Stimulated activated naive CD8-positive, alpha-beta T cell treated with anti-CD3 and anti-CD28 coated beads, Interleukin-15, amount 100 ng/mL, for 72 hours (primary cell): ENCODE results near the gene PACS2.
A peak's percentile ranks its signal among the peaks of the same experiment; 100 is the strongest.
"Not testable (repeated sequence)": the region's sequence is repeated elsewhere in the genome, so short reads cannot be mapped to it uniquely, and the experiment has no call there.

Experiments used
- ATAC-seq: fragments of 150-1000 bp; cut with Tn5 transposase; 2 replicates; pipeline ENCODE4 v1.10.0; 2021; ENCODE audit warnings: mild to moderate bottlenecking, moderate library complexity
- DNase-seq, 2 donors: peaks; one replicate each; pipeline ENCODE4 v3.0.0; 2021 to 2022
- H3K27ac Mint-ChIP-seq, 2 donors: one replicate each; pipeline ENCODE4 v1.8.0; 2022; ENCODE audit warnings: mild to moderate bottlenecking in 2 of 2, mixed read lengths in 2 of 2, moderate library complexity in 2 of 2
- H3K27me3 Mint-ChIP-seq: one replicate; pipeline ENCODE4 v1.8.0; 2022; ENCODE audit warnings: mixed read lengths
- H3K4me1 Mint-ChIP-seq: one replicate; pipeline ENCODE4 v1.8.0; 2022; ENCODE audit warnings: mild to moderate bottlenecking, mixed read lengths
- H3K4me3 Mint-ChIP-seq, 2 donors: one replicate each; pipeline ENCODE4 v1.8.0; 2022; ENCODE audit warnings: mild to moderate bottlenecking in 2 of 2, mixed read lengths in 2 of 2, moderate library complexity in 1 of 2
- H3K9me3 Mint-ChIP-seq, 2 donors: one replicate each; pipeline ENCODE4 v1.8.0; 2022; ENCODE audit warnings: mixed read lengths in 2 of 2

PACS2 gene

DNA sequence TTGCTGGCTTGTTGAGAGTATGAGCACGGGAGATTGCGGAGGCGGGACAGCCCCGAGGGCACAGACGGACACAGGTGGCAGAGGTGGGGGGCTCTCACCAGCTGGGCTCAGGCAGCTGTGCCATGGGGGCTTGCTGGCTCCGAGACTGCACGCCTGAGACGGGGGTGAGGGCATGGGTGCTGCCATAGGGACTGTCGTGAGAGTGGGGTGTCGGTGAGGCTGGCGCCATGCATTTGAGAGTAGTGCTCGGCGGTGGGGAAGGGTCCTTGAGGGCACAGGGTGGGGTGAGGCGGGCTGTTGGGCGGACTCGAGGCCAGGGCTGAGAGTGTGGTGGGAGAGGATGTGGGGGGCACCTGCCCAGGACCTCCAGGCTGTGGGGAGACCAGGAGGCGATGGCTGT, 43.1 kb downstream of the PACS2 start:
- H3K4me1 Mint-ChIP-seq, result peaks cover 10% of the 10 kb centered on the region
- ATAC-seq (peak; percentile 16), DNase-seq (no peak)
- peak overlapping the region in 1 of 2 donors; percentile 11 for H3K27ac Mint-ChIP-seq
- no peaks in the 10 kb centered on the region for H3K9me3 Mint-ChIP-seq
- no peak overlapping the region for H3K4me3 Mint-ChIP-seq
- H3K27me3 Mint-ChIP-seq, result no peaks in the 10 kb centered on the region

DNA sequence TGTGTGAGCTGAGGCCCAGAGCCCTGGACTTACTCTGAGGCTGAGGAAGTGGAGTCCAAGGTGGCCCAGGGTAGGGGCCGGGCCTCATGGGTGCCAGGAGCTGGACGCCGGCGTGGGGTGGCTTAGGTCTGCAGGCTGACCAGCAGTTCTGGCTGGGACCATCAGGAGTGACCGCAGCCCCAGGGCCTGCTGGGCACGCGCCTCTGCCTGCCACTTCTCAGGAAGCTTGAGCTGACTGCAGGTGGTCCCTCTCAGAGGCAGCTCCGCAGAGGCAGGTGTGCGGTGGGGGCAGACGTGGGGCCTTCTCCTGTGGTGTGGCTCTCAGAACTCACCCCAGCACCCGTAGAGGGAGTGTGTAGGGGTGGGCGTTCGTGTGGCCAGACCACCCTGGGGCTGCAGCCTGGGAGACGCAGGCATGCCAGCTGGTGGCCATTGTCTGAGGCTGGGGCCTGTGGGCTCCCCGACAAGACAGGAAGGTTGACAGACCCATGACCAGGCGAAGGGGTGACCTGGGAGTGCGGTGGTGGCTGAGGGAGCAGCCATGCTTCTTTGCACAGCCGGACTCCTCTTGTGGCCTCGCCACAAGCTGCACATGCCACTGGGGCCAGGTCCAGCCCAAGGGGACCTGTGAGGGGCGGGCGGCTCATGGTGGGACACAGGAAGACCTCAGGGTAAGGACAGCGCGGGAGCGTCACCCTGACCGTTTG, 43.7 kb downstream of the PACS2 start:
- ATAC-seq (peak; percentile 39), DNase-seq (no peak)
- H3K4me1 Mint-ChIP-seq, result peaks cover 17% of the 10 kb centered on the region
- no peak overlapping the region for H3K4me3 Mint-ChIP-seq
- no peak overlapping the region for H3K27ac Mint-ChIP-seq
- peaks cover 2% of the 10 kb centered on the region for H3K27me3 Mint-ChIP-seq
- H3K9me3 Mint-ChIP-seq, result no peaks in the 10 kb centered on the region

DNA sequence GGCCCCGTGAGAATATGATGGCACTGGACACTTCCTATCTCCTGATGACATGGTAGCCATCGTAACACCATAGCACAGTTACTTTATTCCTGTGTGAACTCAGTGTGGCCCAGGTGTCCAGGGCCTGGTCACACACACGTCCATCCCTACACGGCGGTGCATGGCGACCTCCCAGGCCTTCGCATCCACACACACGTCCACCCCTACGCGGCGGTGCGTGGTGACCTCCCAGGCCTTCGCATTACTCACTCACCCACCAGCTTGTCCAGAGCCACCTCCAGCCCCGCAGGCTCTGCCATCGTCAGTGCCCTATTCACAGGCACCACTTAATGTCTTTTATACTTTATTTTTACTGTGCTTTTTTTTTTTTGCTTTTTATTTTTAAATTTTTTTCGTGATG, 44.4 kb downstream of the PACS2 start:
- Mint-ChIP-seq H3K27ac (no peak overlapping the region), H3K9me3 (no peaks in the 10 kb centered on the region), H3K27me3 (peaks cover 9% of the 10 kb centered on the region), H3K4me1 (peaks cover 23% of the 10 kb centered on the region), H3K4me3 (no peak overlapping the region)
- DNase-seq (no peak), ATAC-seq (no peak)

DNA sequence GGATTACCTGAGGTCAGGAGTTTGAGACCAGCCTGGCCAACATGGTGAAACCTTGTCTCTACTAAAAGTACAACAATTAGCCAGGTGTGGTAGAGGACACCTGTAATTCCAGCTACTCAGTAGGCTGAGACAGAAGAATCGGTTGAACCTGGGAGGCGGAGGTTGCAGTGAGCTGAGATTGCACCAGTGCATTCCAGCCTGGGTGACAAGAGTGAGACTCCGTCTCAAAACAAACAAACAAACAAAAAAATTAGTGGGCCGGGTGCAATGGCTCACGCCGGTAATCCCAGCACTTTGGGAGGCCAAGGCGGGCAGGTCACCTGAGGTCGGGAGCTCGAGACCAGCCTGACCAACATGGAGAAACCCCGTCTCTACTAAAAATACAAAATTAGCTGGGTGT, 46.9 kb downstream of the PACS2 start:
- H3K27me3 Mint-ChIP-seq, result peaks cover 10% of the 10 kb centered on the region
- H3K4me1 Mint-ChIP-seq, result peaks cover 35% of the 10 kb centered on the region
- ATAC-seq, DNase-seq, H3K4me3 Mint-ChIP-seq, H3K27ac Mint-ChIP-seq, H3K9me3 Mint-ChIP-seq: not testable (repeated sequence)

DNA sequence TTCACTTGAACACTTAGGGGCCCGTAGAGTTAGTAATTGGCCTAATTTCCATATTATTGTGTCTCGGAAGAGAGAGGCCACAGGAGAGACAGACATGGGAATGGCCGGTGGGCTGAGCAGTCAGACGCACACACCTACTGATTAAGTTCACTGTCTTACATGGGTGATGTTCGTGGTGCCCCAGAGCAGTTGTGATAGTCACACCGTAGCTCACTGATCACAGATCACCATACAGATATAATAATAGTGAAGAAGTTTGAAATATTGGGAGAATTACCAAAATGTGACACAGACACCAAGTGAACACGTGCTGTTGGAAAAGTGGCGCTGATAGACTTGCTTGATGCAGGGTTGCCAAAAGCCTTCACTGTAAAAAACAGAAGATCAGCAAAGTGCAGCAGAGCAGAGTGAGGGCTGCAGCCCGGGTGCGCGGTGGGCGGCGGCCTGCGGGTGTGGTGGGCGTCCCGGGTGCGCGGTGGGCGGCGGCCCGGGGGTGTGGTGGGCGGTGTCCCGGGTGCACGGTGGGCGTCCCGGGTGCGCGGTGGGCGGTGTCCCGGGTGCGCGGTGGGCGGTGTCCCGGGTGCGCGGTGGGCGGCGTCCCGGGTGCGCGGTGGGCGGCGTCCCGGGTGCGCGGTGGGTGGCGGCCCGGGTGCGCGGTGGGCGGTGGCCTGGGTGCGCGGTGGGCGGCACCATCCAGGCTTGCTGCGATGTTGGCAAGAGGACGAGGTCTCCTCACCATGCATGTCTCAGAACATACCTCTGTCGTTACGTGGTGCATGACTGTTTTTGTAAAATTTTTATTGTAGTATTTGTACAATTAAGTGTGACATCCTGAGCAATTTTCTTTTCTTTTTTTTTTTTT, 49.5 kb downstream of the PACS2 start:
- Mint-ChIP-seq H3K27ac (peak overlapping the region in 1 of 2 donors; percentile 52), H3K4me3 (peak overlapping the region; percentile 68 to 72), H3K4me1 (peaks cover 35% of the 10 kb centered on the region), H3K27me3 (peaks cover 10% of the 10 kb centered on the region), H3K9me3 (no peaks in the 10 kb centered on the region)
- ATAC-seq (peak; percentile 67), DNase-seq (no peak)

DNA sequence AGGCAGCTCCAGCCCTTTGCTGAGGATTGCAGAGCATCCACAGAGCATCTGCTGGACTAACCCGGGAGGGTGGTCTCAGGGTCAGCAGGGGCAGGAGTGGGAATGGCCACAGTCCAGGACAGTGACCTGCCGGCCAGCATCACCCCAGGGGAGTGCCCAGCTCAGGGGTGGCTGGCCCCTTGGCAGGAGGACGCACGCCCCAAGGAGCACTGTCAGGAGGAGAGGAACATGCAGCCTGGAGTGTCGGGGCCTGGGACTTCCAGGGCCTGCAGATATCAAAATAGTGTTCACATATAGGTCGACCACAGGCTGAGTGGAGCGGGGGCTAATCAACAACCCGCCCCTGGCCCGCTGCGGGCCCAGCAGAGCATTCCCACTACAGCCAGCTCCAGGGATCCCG, 50.6 kb downstream of the PACS2 start:
- no peak for DNase-seq
- Mint-ChIP-seq H3K9me3 (no peaks in the 10 kb centered on the region), H3K4me1 (peaks cover 35% of the 10 kb centered on the region), H3K27me3 (peaks cover 10% of the 10 kb centered on the region), H3K27ac (no peak overlapping the region), H3K4me3 (no peak overlapping the region)
- ATAC-seq, result no peak

DNA sequence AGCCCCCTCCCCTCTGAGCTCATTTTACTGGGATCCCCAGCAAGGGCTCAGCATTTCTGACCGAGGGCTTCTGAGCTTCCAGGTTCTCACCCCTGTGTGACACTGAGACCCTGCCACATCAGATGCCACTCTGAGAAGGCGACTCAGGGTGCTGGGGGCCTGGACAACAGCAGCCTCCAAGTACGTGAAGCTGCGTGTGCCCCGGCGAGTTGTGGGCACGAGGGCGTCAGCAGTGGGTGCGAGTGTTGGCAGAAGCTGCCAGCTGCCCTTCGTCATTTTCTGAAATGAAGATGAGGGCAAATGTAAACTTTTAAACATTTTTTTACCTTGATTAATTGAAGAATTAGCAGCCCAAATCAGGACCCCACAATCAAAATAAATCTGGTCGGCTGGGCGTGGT, 51.1 kb downstream of the PACS2 start:
- ATAC-seq, result no peak
- H3K9me3 Mint-ChIP-seq, result no peaks in the 10 kb centered on the region
- peaks cover 37% of the 10 kb centered on the region for H3K4me1 Mint-ChIP-seq

DNA sequence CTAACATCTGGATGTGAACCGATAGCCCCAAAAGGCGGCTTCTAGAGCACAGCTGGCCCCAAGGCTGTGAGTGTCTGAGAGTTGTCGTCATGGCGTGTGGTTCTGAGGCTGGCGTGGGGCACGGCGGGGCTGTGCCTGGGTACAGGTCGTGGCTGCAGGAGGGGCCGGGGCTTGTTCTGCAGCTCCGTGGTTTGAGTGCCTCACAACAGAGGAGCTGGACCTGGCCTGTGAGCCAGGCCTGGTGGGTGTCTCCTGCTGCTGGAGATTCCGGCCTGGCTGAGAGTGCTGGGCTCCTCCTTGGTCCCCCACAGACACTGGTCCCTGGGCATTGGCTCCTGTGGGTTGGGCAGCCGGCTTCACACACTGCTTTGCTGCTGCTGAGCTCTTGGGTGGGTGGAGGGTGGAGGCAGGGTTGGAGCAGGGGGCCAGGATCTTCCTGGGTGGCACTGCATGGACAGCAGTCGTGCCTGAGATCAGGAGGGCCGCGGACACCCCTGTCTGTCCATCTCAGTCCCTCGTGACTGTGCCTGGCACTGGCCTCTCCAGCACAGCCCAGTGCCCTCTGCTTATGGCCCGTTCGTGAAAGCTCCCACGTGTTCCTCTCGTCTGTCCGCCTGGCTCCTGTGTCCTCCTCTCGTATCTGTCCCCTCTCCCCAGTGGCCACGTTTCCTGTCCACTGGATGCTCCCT, 52.0 kb downstream of the PACS2 start:
- Mint-ChIP-seq H3K27me3 (peaks cover 10% of the 10 kb centered on the region), H3K27ac (no peak overlapping the region), H3K9me3 (no peaks in the 10 kb centered on the region), H3K4me3 (no peak overlapping the region), H3K4me1 (peaks cover 42% of the 10 kb centered on the region)
- ATAC-seq (no peak), DNase-seq (no peak)

More for the DNA sequence above, 51.1 kb downstream of the PACS2 start:
- no peak overlapping the region for H3K4me3 Mint-ChIP-seq
- no peak overlapping the region for H3K27ac Mint-ChIP-seq
- H3K27me3 Mint-ChIP-seq, result peaks cover 10% of the 10 kb centered on the region
- DNase-seq, result no peak

DNA sequence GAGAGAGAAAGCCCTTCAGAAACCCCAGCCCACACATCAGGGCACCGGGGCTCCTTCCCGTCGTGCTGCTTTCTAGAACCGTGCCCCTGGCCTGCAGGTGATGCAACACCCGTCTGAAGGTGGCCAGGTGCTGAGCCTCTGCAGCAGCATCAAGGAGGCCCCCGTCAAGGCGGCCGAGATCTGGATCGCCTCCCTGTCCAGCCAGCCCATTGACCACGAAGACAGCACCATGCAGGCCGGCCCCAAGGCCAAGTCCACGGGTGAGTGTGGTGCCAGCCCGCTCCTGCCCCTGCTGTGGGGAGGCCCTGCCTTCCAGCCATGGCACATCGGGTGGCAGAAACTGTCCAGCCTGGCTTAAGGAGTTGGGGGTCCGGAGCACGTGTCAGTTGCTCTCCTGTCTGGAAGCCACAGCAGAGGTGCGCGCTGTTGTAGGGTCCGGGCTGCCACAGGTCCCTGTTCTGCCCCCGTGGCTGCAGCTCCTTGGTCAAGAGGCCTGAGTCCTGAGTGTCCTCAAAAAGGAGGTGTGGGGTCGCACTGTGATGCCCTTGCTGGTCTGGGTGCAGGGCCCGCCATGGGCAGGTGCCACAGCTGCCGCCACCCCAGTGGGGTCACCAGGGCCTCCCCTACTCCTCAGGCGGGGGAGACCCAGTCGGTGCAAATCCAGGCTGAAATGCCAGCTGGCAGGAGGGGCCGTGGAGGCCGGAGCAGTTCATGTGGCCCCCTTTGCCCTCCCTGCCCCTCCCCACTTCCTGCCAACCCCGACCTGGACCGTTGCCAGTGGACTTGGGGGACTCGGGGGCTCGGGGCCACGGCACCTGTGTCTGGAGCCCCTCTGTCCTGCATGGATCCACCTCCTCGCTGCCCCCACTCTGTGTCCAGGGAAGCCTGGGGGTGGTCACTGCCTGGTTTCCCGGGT, 52.8 kb downstream of the PACS2 start:
- Mint-ChIP-seq H3K4me1 (peaks cover 35% of the 10 kb centered on the region), H3K27ac (no peak overlapping the region), H3K4me3 (no peak overlapping the region), H3K27me3 (peaks cover 10% of the 10 kb centered on the region), H3K9me3 (no peaks in the 10 kb centered on the region)
- ATAC-seq (no peak), DNase-seq (no peak)

DNA sequence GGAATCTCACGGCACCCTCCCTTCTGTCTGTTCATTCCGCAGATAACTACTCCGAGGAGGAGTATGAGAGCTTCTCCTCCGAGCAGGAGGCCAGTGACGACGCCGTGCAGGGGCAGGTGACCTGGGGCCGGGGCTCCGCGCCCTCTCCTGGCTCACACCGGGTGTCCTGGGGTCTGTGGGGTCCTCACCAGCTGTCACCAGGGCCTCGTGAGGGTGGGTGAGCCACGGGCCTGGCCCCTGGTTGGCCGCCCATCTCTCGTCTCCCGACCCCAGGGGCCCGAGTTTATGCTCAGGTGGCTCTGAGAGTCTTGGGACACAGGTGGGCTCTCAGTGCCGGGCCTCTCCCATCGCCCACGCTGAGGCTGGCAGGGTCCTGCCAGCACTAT, 53.5 kb downstream of the PACS2 start:
- H3K27ac Mint-ChIP-seq, result no peak overlapping the region
- no peak for ATAC-seq
- no peak for DNase-seq
- H3K9me3 Mint-ChIP-seq, result no peaks in the 10 kb centered on the region
- peaks cover 10% of the 10 kb centered on the region for H3K27me3 Mint-ChIP-seq
- no peak overlapping the region for H3K4me3 Mint-ChIP-seq
- H3K4me1 Mint-ChIP-seq, result peaks cover 29% of the 10 kb centered on the region

DNA sequence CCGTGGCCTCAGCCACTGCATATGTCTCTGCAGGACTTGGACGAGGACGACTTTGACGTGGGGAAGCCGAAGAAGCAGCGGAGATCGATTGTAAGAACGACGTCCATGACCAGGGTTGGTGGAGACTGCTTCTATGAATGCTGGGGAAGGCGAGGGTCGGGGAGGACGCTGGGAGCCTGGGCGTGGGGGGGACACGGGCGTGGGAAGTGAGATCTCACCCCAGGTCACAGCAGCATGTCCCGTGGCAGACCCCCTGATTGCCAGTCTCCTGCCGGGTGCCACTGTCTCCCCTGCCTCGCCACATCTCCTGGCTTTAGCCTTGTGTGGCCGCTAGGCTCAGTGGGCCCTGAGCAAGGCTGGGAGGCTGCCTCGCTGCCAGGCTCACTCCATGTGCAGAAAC, 53.9 kb downstream of the PACS2 start:
- no peak overlapping the region for H3K4me3 Mint-ChIP-seq
- H3K27me3 Mint-ChIP-seq, result peaks cover 7% of the 10 kb centered on the region
- ATAC-seq, result no peak
- no peak overlapping the region for H3K27ac Mint-ChIP-seq
- H3K9me3 Mint-ChIP-seq, result no peaks in the 10 kb centered on the region
- H3K4me1 Mint-ChIP-seq, result peaks cover 25% of the 10 kb centered on the region
- no peak for DNase-seq

DNA sequence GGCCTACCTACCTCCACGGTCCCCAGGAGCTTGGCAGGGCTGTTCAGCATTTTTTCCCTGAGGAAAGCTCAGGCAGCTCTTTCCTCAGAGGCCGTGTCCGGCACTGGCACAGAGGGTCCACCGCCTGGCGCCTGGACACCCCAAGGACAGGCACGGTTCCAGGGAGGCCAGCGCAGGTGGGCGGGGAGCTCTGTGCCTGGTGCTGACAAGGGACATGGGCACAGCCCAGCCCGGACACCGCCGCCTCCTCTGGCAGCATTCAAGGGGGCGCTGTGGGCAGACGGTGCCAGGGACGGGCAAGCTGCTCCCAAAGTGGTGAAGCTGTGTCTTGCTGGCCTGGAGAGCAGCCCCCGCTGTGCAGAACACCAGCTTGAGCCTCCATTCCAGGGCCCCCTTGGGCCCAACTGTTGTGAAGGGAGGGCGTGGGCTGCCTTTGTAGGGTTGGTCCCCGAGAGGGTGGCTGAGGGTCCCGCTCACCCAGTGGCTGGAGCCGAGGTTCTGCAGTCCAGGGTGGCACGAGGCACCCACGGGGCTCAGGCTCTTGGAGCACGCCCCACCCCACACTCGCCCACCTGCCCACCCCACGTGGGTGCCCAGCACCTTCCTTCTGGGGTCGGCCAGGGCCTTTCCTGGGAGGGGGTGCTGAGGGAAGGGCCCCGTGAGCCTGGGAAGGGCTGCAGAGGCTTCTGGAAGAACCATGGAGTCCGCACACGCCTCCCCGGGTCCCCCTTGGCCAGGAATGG, 54.5 kb downstream of the PACS2 start:
- ATAC-seq (no peak), DNase-seq (no peak)
- Mint-ChIP-seq H3K27ac (no peak overlapping the region), H3K27me3 (peaks cover under 1% of the 10 kb centered on the region), H3K4me3 (no peak overlapping the region), H3K4me1 (peaks cover 19% of the 10 kb centered on the region), H3K9me3 (no peaks in the 10 kb centered on the region)

DNA sequence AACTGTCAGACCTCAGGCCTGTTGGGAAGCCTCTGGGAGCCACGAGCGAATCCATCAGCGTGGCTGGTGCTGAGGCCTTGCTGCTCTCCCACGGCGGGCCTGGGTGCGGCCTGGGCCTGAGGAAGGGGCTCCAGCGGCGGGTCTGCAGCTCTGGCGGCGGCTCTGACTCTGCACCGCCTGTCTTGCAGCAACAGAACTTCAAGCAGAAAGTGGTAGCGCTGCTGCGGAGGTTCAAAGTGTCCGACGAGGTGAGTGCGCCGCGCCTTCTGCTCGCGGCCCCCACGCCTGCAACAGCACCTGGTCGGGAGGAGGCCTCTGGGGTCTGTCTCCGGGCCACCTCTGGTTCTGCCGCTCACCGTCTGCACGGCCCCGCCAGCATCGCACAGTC, 55.1 kb downstream of the PACS2 start:
- no peaks in the 10 kb centered on the region for H3K9me3 Mint-ChIP-seq
- DNase-seq (no peak), ATAC-seq (no peak)
- no peaks in the 10 kb centered on the region for H3K27me3 Mint-ChIP-seq
- no peak overlapping the region for H3K27ac Mint-ChIP-seq
- no peak overlapping the region for H3K4me3 Mint-ChIP-seq
- peaks cover 15% of the 10 kb centered on the region for H3K4me1 Mint-ChIP-seq

DNA sequence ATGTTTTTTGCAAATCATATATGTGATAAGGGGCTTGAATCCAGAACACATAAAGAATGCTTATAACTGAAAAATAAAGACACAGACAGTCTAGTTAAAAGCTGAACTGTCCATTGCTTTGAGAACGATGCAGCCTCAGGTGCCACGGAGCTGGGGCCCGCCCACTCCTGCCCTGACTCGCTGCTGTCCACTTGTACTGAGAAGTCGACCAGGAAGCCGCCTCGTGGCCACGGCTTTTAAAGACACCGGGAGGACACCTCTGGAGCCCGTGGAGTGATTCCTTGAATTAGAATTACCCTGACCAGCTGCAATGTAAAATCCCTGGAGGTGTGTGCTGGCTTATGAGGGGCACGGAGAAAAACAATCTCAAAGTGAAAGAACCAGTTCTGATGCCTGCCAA, 59.8 kb downstream of the PACS2 start:
- no peak for DNase-seq
- no peak overlapping the region for H3K4me3 Mint-ChIP-seq
- peak overlapping the region in 1 of 2 donors; percentile 54 for H3K27ac Mint-ChIP-seq
- H3K27me3 Mint-ChIP-seq, result no peaks in the 10 kb centered on the region
- H3K4me1 Mint-ChIP-seq, result peaks cover 20% of the 10 kb centered on the region
- no peak for ATAC-seq
- no peaks in the 10 kb centered on the region for H3K9me3 Mint-ChIP-seq
